Neural progenitor cell (in vitro differentiated cells): Measurements from ENCODE around the gene SPATA13.

Experiments
- EZH2 ChIP-seq: fragments of 200-600 bp; sonication (generic); IDR thresholded peaks from 2 replicates; pipeline ENCODE4 v1.6.1; 2017; ENCODE audit warnings: antibody characterized with exemption, mild to moderate bottlenecking, moderate library complexity
- TF ChIP-seq, protein P1 (sequence below): fragments of 200-600 bp; sonication (generic); IDR thresholded peaks from 2 replicates; pipeline ENCODE4 v1.5.1; 2017; ENCODE audit warnings: antibody characterized with exemption, mild to moderate bottlenecking

- TF ChIP-seq, protein P1, sequence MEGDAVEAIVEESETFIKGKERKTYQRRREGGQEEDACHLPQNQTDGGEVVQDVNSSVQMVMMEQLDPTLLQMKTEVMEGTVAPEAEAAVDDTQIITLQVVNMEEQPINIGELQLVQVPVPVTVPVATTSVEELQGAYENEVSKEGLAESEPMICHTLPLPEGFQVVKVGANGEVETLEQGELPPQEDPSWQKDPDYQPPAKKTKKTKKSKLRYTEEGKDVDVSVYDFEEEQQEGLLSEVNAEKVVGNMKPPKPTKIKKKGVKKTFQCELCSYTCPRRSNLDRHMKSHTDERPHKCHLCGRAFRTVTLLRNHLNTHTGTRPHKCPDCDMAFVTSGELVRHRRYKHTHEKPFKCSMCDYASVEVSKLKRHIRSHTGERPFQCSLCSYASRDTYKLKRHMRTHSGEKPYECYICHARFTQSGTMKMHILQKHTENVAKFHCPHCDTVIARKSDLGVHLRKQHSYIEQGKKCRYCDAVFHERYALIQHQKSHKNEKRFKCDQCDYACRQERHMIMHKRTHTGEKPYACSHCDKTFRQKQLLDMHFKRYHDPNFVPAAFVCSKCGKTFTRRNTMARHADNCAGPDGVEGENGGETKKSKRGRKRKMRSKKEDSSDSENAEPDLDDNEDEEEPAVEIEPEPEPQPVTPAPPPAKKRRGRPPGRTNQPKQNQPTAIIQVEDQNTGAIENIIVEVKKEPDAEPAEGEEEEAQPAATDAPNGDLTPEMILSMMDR: no peak
- no peak for TF ChIP-seq EZH2
These were observed 44.4 kb upstream of the SPATA13 start for GRCh38 chr13:24116131-24116530.
